ENCODE data around the gene CA10. TPM values are rescaled to one million over a fixed set of nuclear protein-coding genes. Genes with fewer than 3 reads are reported as not detected.

Gene CA10
- total and polyA plus RNA-seq, 8 donors, result 0.09 to 2.0 (median 0.27) TPM; not detected in 4

GRCh38 chr17:52138752-52139151 is 19.8 kb downstream of the CA10 start:
- H3K4me3 ChIP-seq, result no peak overlapping the region

GRCh38 chr17:52138350-52138749 is 20.2 kb downstream of the CA10 start:
- H3K4me3 ChIP-seq, result no peak overlapping the region
- FAIRE-seq (no peak), ATAC-seq (no peak), DNase-seq (no peak)
- no peaks in the 10 kb centered on the region for H3K4me1 ChIP-seq
- H3K27me3 ChIP-seq, result peaks cover 0 to 9% (median 0%) of the 10 kb centered on the region in 4 donors
- intact Hi-C loops (cut with DNase I), result no loop called here
- no peaks in the 10 kb centered on the region for H3K9me3 ChIP-seq
- no peaks in the 10 kb centered on the region for H3K36me3 ChIP-seq
- no peak for TF ChIP-seq CTCF (IDR thresholded peaks at IDR 0.05)
- H3K27ac ChIP-seq, result no peak overlapping the region

More at GRCh38 chr17:52138752-52139151, 19.8 kb downstream of the CA10 start:
- no peak for TF ChIP-seq CTCF (IDR thresholded peaks at IDR 0.05)
- Histone ChIP-seq H3K27ac (no peak overlapping the region), H3K9me3 (no peaks in the 10 kb centered on the region), H3K27me3 (peaks cover 0 to 9% (median 0%) of the 10 kb centered on the region in 4 donors), H3K36me3 (no peaks in the 10 kb centered on the region), H3K4me1 (no peaks in the 10 kb centered on the region)
- DNase-seq (no peak), ATAC-seq (no peak), FAIRE-seq (no peak)
- 86 to 92% methylated on average over 4 of the region's 4 CpGs for WGBS, 2 donors
- intact Hi-C loops (cut with DNase I), result no loop called here

DNA sequence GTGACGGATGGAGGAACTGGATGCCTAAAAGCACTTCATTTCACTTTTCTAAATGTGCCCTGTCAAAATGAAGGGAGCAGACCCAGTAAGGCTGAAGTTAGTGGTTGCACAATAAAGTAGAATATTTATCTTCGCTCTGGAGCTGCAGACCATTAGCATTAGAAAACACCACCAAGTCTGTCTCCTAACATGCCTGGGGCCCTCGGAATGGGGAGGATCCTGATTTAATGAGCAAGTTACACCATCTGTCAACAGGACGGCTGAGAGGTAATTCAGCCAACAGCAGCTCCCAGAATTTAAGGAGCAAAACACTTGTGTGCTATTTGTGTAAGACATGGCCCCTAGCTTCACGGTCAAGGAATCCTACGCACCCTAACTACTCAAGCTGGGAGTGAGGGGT is 22.3 kb downstream of the CA10 start:
- Histone ChIP-seq H3K27me3 (peaks cover 0 to 9% (median 0%) of the 10 kb centered on the region in 4 donors), H3K4me1 (no peaks in the 10 kb centered on the region), H3K4me3 (no peak overlapping the region), H3K9me3 (no peaks in the 10 kb centered on the region), H3K27ac (no peak overlapping the region), H3K36me3 (no peaks in the 10 kb centered on the region)
- FAIRE-seq, result no peak
- 53 to 58% methylated on average over 6 of the region's 6 CpGs for WGBS, 2 donors
- intact Hi-C loops (cut with DNase I), result no loop called here
- DNase-seq, result no peak
- no peak for ATAC-seq
- TF ChIP-seq CTCF (IDR thresholded peaks at IDR 0.05), result no peak

- H3K4me1 ChIP-seq, result no peaks in the 10 kb centered on the region
- peaks cover 0 to 12% (median 0%) of the 10 kb centered on the region in 4 donors for H3K27me3 ChIP-seq
- no peak overlapping the region for H3K4me3 ChIP-seq
- ATAC-seq (no peak), FAIRE-seq (no peak), DNase-seq (no peak)
- no peak overlapping the region for H3K27ac ChIP-seq
- intact Hi-C loops (cut with DNase I), result no loop called here
- TF ChIP-seq CTCF (IDR thresholded peaks at IDR 0.05), result no peak
- no peaks in the 10 kb centered on the region for H3K36me3 ChIP-seq
- WGBS, 2 donors, result 24 to 52% methylated on average over 1 of the region's 1 CpG
- no peaks in the 10 kb centered on the region for H3K9me3 ChIP-seq
Measured at GRCh38 chr17:52134641-52135040, 23.9 kb downstream of the CA10 start.

DNA sequence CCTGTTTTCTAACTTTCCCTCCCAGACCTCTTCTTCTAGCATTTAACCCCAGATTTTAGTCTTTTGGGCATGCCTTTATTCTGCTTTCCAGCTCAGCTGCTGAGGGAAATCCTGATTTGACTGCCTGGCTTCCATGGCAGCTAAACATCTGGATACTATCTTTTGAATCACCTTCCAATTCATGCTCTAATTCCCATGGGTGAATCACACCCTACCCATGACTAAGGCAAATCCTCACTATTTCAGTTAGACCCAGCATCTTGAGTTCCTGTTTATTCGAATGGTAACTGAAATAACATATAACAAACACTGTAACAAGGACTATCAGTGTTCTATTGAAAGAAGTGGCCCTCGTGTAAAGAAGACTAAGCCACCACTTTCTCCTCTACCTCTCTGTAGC is 29.8 kb downstream of the CA10 start:
- H3K9me3 ChIP-seq, result no peaks in the 10 kb centered on the region
- 46 to 50% methylated on average over 2 of the region's 2 CpGs for WGBS, 2 donors
- H3K4me3 ChIP-seq, result no peak overlapping the region
- ATAC-seq, result no peak
- FAIRE-seq, result no peak
- peaks cover 0 to 5% (median 0%) of the 10 kb centered on the region in 4 donors for H3K27me3 ChIP-seq
- intact Hi-C loops (cut with DNase I), result no loop called here
- DNase-seq, result no peak
- no peaks in the 10 kb centered on the region for H3K36me3 ChIP-seq
- no peak overlapping the region for H3K27ac ChIP-seq
- no peaks in the 10 kb centered on the region for H3K4me1 ChIP-seq
- TF ChIP-seq CTCF (IDR thresholded peaks at IDR 0.05), result no peak
